ENCODE measurements around the gene TAF8.
"Not testable (repeated sequence)": the region's sequence is repeated elsewhere in the genome, so short reads cannot be mapped to it uniquely, and the experiment has no call there.

TAF8 gene

GRCh38 chr6:42050297-42051267 lies at the start of gene TAF8:
Gene TAF8 (plus strand): TSS chr6:42050524. CDS start chr6:42050542, 18 bp downstream.
- peaks cover 49% of the 10 kb centered on the region for H3K4me1 Mint-ChIP-seq (ENCODE audit: low read depth)
- H3K9me3 Mint-ChIP-seq, result no peaks in the 10 kb centered on the region
- peaks cover 33% of the 10 kb centered on the region for H3K36me3 Mint-ChIP-seq (ENCODE audit: low read depth)
- H3K4me3 Mint-ChIP-seq, result peak within 1 kb of the TSS; percentile 96
- peak within 1 kb of the TSS; percentile 99 for H3K27ac Mint-ChIP-seq
- no peaks in the 10 kb centered on the region for H3K27me3 Mint-ChIP-seq (ENCODE audit: low read depth)

GRCh38 chr6:42001506-42001905 lies 48.8 kb upstream of the TAF8 start:
- Mint-ChIP-seq H3K27me3 (ENCODE audit: low read depth) (no peaks in the 10 kb centered on the region), H3K4me3 (no peak overlapping the region), H3K4me1 (ENCODE audit: low read depth) (peaks cover 10% of the 10 kb centered on the region), H3K36me3 (ENCODE audit: low read depth) (peaks cover 19% of the 10 kb centered on the region), H3K27ac (peak overlapping the region; percentile 74), H3K9me3 (peaks cover 10% of the 10 kb centered on the region)

GRCh38 chr6:42003658-42004057 lies 46.7 kb upstream of the TAF8 start:
- not testable (repeated sequence) for H3K27me3 Mint-ChIP-seq (ENCODE audit: low read depth); H3K27ac Mint-ChIP-seq; H3K4me3 Mint-ChIP-seq; H3K9me3 Mint-ChIP-seq
- peaks cover 12% of the 10 kb centered on the region for H3K36me3 Mint-ChIP-seq (ENCODE audit: low read depth)
- peaks cover 19% of the 10 kb centered on the region for H3K4me1 Mint-ChIP-seq (ENCODE audit: low read depth)

GRCh38 chr6:42007286-42008137 lies 42.8 kb upstream of the TAF8 start:
- peak overlapping the region; percentile 55 for H3K4me3 Mint-ChIP-seq
- H3K4me1 Mint-ChIP-seq (ENCODE audit: low read depth), result peaks cover 43% of the 10 kb centered on the region
- no peaks in the 10 kb centered on the region for H3K27me3 Mint-ChIP-seq (ENCODE audit: low read depth)
- H3K36me3 Mint-ChIP-seq (ENCODE audit: low read depth), result peaks cover 3% of the 10 kb centered on the region
- no peaks in the 10 kb centered on the region for H3K9me3 Mint-ChIP-seq
- peak overlapping the region; percentile 74 for H3K27ac Mint-ChIP-seq

- peaks cover 46% of the 10 kb centered on the region for H3K4me1 Mint-ChIP-seq (ENCODE audit: low read depth)
- not testable (repeated sequence) for H3K9me3 Mint-ChIP-seq; H3K4me3 Mint-ChIP-seq; H3K36me3 Mint-ChIP-seq (ENCODE audit: low read depth); H3K27me3 Mint-ChIP-seq (ENCODE audit: low read depth)
- peak overlapping the region; percentile 45 for H3K27ac Mint-ChIP-seq
Measured at GRCh38 chr6:42008138-42008528, 42.2 kb upstream of the TAF8 start.

GRCh38 chr6:42009844-42010184 lies 40.5 kb upstream of the TAF8 start:
- peaks cover 4% of the 10 kb centered on the region for H3K9me3 Mint-ChIP-seq
- H3K4me1 Mint-ChIP-seq (ENCODE audit: low read depth), result peaks cover 56% of the 10 kb centered on the region
- H3K27ac Mint-ChIP-seq, result peak overlapping the region; percentile 92
- peak overlapping the region; percentile 51 for H3K4me3 Mint-ChIP-seq
- H3K27me3 Mint-ChIP-seq (ENCODE audit: low read depth), result no peaks in the 10 kb centered on the region
- H3K36me3 Mint-ChIP-seq (ENCODE audit: low read depth), result peaks cover 11% of the 10 kb centered on the region

GRCh38 chr6:42010185-42010891 lies 40.0 kb upstream of the TAF8 start:
- Mint-ChIP-seq H3K36me3 (ENCODE audit: low read depth) (peaks cover 14% of the 10 kb centered on the region), H3K9me3 (peaks cover 4% of the 10 kb centered on the region), H3K4me1 (ENCODE audit: low read depth) (peaks cover 59% of the 10 kb centered on the region), H3K27ac (peak overlapping the region; percentile 92), H3K27me3 (ENCODE audit: low read depth) (no peaks in the 10 kb centered on the region), H3K4me3 (peak overlapping the region; percentile 56)

GRCh38 chr6:42010909-42011308 lies 39.4 kb upstream of the TAF8 start:
- Mint-ChIP-seq H3K27me3 (ENCODE audit: low read depth) (no peaks in the 10 kb centered on the region), H3K27ac (peak overlapping the region; percentile 92)

GRCh38 chr6:42012501-42013133 lies 37.7 kb upstream of the TAF8 start:
- peaks cover 4% of the 10 kb centered on the region for H3K9me3 Mint-ChIP-seq
- peak overlapping the region; percentile 32 for H3K27ac Mint-ChIP-seq
- no peak overlapping the region for H3K4me3 Mint-ChIP-seq
- peaks cover 22% of the 10 kb centered on the region for H3K36me3 Mint-ChIP-seq (ENCODE audit: low read depth)
- H3K27me3 Mint-ChIP-seq (ENCODE audit: low read depth), result no peaks in the 10 kb centered on the region
- peaks cover 64% of the 10 kb centered on the region for H3K4me1 Mint-ChIP-seq (ENCODE audit: low read depth)

More at GRCh38 chr6:42010909-42011308, 39.4 kb upstream of the TAF8 start:
- Mint-ChIP-seq H3K36me3 (ENCODE audit: low read depth) (peaks cover 14% of the 10 kb centered on the region), H3K4me1 (ENCODE audit: low read depth) (peaks cover 59% of the 10 kb centered on the region), H3K9me3 (peaks cover 4% of the 10 kb centered on the region), H3K4me3 (peak overlapping the region; percentile 56)

GRCh38 chr6:42013134-42013516 lies 37.2 kb upstream of the TAF8 start:
- Mint-ChIP-seq H3K9me3 (peaks cover 4% of the 10 kb centered on the region), H3K4me3 (peak overlapping the region; percentile 7), H3K4me1 (ENCODE audit: low read depth) (peaks cover 63% of the 10 kb centered on the region), H3K36me3 (ENCODE audit: low read depth) (peaks cover 22% of the 10 kb centered on the region), H3K27me3 (ENCODE audit: low read depth) (no peaks in the 10 kb centered on the region), H3K27ac (peak overlapping the region; percentile 32)

- Mint-ChIP-seq H3K4me1 (ENCODE audit: low read depth) (peaks cover 49% of the 10 kb centered on the region), H3K27ac (peak overlapping the region; percentile 93), H3K9me3 (peaks cover 4% of the 10 kb centered on the region), H3K4me3 (peak overlapping the region; percentile 66), H3K27me3 (ENCODE audit: low read depth) (no peaks in the 10 kb centered on the region), H3K36me3 (ENCODE audit: low read depth) (peaks cover 36% of the 10 kb centered on the region)
Measured at GRCh38 chr6:42017021-42017643, 33.2 kb upstream of the TAF8 start.

- peak overlapping the region; percentile 99 for H3K27ac Mint-ChIP-seq
- peak overlapping the region; percentile 80 for H3K4me3 Mint-ChIP-seq
- H3K9me3 Mint-ChIP-seq, result no peaks in the 10 kb centered on the region
- peaks cover 57% of the 10 kb centered on the region for H3K4me1 Mint-ChIP-seq (ENCODE audit: low read depth)
- no peaks in the 10 kb centered on the region for H3K27me3 Mint-ChIP-seq (ENCODE audit: low read depth)
- H3K36me3 Mint-ChIP-seq (ENCODE audit: low read depth), result peaks cover 31% of the 10 kb centered on the region
Measured at GRCh38 chr6:42020967-42021366, 29.4 kb upstream of the TAF8 start.

GRCh38 chr6:42021847-42022754 lies 28.2 kb upstream of the TAF8 start:
- Mint-ChIP-seq H3K36me3 (ENCODE audit: low read depth) (peaks cover 35% of the 10 kb centered on the region), H3K9me3 (no peaks in the 10 kb centered on the region), H3K27me3 (ENCODE audit: low read depth) (no peaks in the 10 kb centered on the region), H3K27ac (peak overlapping the region; percentile 99), H3K4me1 (ENCODE audit: low read depth) (peaks cover 56% of the 10 kb centered on the region), H3K4me3 (peak overlapping the region; percentile 80)

Data from T-helper 1 cell treated with Interleukin-12 subunit alpha and Interleukin-12 subunit beta and Interleukin-4 antibody, amounts not matched to agents 30 μg/mL and 1 μg/mL, for 36 hours (primary cell).